K562 (cell line): ENCODE data around the gene VSIG4. TPM values are rescaled to one million over a fixed set of nuclear protein-coding genes. Genes with fewer than 3 reads are reported as not detected.

Experiments
- ATAC-seq: fragments of 200-7000 bp; cut with Tn5 transposase; 3 replicates; pipeline ENCODE4 v1.9.1; 2020; ENCODE audit warnings: moderate library complexity
- BruUV-seq: library from RNA; stranded (reverse); fragments of 400-500 nt; replicated peaks from 2 replicates; lab custom pipeline; 2021; lab: Mats Ljungman, UMichigan
- CTCF ChIA-PET: fragments of 300-600 bp; formaldehyde crosslinking; extraction: SDS; loops from one replicate; lab custom pipeline; 2021; ENCODE audit warnings: low intra/inter-chr PET ratio; lab: Yijun Ruan, JAX
- POLR2A ChIA-PET: fragments of 300-600, 350-650 bp; sonication (Branson Sonifier 250); formaldehyde crosslinking; extraction: SDS; loops from one replicate; lab custom pipeline; 2021; ENCODE audit warnings: antibody characterized with exemption, inconsistent platforms; lab: Yijun Ruan, JAX
- DNase-seq, 4 experiments: peaks; one replicate each; pipeline versions ENCODE4 v3.0.0 to v3.0.0-alpha.2; 2011 to 2018; ENCODE audit warnings: low spot score in 3 of 4, mixed read lengths in 3 of 4; ENCODE audit errors: extremely low read depth in 1 of 4
- FAIRE-seq: peaks from 2 replicates; lab custom pipeline; 2011; peaks lifted over from hg19 to GRCh38; lab: Jason Lieb, UNC
- H2AFZ ChIP-seq: 2 replicates; pipeline ENCODE4 v1.6.0; 2011; ENCODE audit warnings: low read depth, low read length, control low read depth, inconsistent platforms
- H3K27ac ChIP-seq: fragments of 200-600 bp; 3 replicates; pipeline ENCODE4 v1.8.0; 2011; ENCODE audit warnings: low read depth, mild to moderate bottlenecking, control low read depth, inconsistent platforms, low read length, moderate library complexity, mixed read lengths; ENCODE audit errors: extremely low read depth
- H3K27me3 ChIP-seq, 2 experiments: fragments of 300-600 bp in 1 of 2; 2 replicates in 1 of 2; 3 replicates in 1 of 2; pipeline versions ENCODE4 v1.6.0 to v1.8.0; 2011; ENCODE audit warnings: inconsistent platforms in 2 of 2, low read length in 2 of 2, mild to moderate bottlenecking in 1 of 2, mixed read lengths in 1 of 2, moderate library complexity in 1 of 2; ENCODE audit not compliant: control insufficient read depth in 2 of 2, insufficient read depth in 2 of 2
- H3K36me3 ChIP-seq: fragments of 300-600 bp; 3 replicates; pipeline ENCODE4 v1.8.0; 2011; ENCODE audit warnings: mild to moderate bottlenecking, low read length, inconsistent platforms; ENCODE audit not compliant: control insufficient read depth, insufficient read depth
- H3K4me1 ChIP-seq, 2 experiments: fragments of 200-600 bp in 1 of 2; replicated peaks in 1 of 2; 2 replicates in 1 of 2; 3 replicates in 1 of 2; pipeline versions ENCODE4 v1.5.1 to v1.8.0; 2011; ENCODE audit warnings: inconsistent platforms in 2 of 2, low read length in 2 of 2, mild to moderate bottlenecking in 1 of 2, mixed read lengths in 1 of 2, moderate library complexity in 1 of 2; ENCODE audit not compliant: control insufficient read depth in 2 of 2, insufficient read depth in 2 of 2
- H3K4me2 ChIP-seq: 2 replicates; pipeline ENCODE4 v1.6.1; 2011; ENCODE audit warnings: low read length, control low read depth, inconsistent platforms, mixed read lengths; ENCODE audit not compliant: insufficient read depth
- H3K4me3 ChIP-seq: fragments of 200-600 bp; sonication (generic), shearing (Covaris generic); 2 replicates; pipeline ENCODE4 v1.5.1; 2016; ENCODE audit warnings: control low read depth, inconsistent platforms
- H3K79me2 ChIP-seq: fragments of 200-600 bp; 3 replicates; pipeline ENCODE4 v1.8.0; 2011; ENCODE audit warnings: low read length, inconsistent platforms; ENCODE audit not compliant: control insufficient read depth, insufficient read depth
- H3K9ac ChIP-seq, 2 experiments: 2 replicates each; pipeline versions ENCODE4 v1.6.0 to v1.6.1; 2011; ENCODE audit warnings: low read depth in 2 of 2, low read length in 2 of 2, control low read depth in 1 of 2, inconsistent platforms in 1 of 2, mild to moderate bottlenecking in 1 of 2, mixed read lengths in 1 of 2; ENCODE audit not compliant: insufficient read depth in 1 of 2
- H3K9me1 ChIP-seq: one replicate; pipeline ENCODE4 v1.6.0; 2011; ENCODE audit warnings: inconsistent platforms, mild to moderate bottlenecking, low read length, moderate library complexity; ENCODE audit not compliant: control insufficient read depth, insufficient read depth
- H3K9me3 ChIP-seq: replicated peaks from 2 replicates; pipeline ENCODE4 v1.5.1; 2011; ENCODE audit warnings: low read depth, low read length, inconsistent platforms; ENCODE audit not compliant: control insufficient read depth, insufficient read depth
- H4K20me1 ChIP-seq: replicated peaks from 2 replicates; pipeline ENCODE4 v1.6.1; 2011; ENCODE audit warnings: low read length, inconsistent platforms, mixed read lengths; ENCODE audit not compliant: control insufficient read depth, insufficient read depth
- CBX3 ChIP-seq, 2 experiments: IDR thresholded peaks; 1 replicate in 1 of 2; 2 replicates in 1 of 2; pipeline ENCODE4 v1.6.1; 2012; ENCODE audit warnings: inconsistent platforms in 2 of 2, low read length in 2 of 2, borderline replicate concordance in 1 of 2, control low read depth in 1 of 2
- NR2C2 ChIP-seq, 2 experiments: fragments of 200-800 bp in 1 of 2; sonication (Bioruptor generic) in 1 of 2; sonication (generic) in 1 of 2; formaldehyde crosslinking in 1 of 2; IDR thresholded peaks; 2 replicates each; pipeline versions ENCODE4 v1.6.1 to v1.8.0; 2016 to 2022; ENCODE audit warnings: mild to moderate bottlenecking in 1 of 2, missing compliant biosample characterization in 1 of 2, missing genetic modification characterization in 1 of 2, missing genetic modification reagents in 1 of 2
- RFX1 ChIP-seq: fragments of 450-650 bp; IDR thresholded peaks from 2 replicates; pipeline ENCODE4 v1.6.1; 2016; ENCODE audit warnings: mild to moderate bottlenecking, moderate library complexity
- SNIP1 ChIP-seq: fragments of 450-650 bp; IDR thresholded peaks from 2 replicates; pipeline ENCODE4 v1.7.1; 2017; ENCODE audit warnings: low read depth, mild to moderate bottlenecking
- TAL1 ChIP-seq: fragments of 450-650 bp; IDR thresholded peaks from 2 replicates; pipeline ENCODE4 v1.6.1; 2016; ENCODE audit warnings: mild to moderate bottlenecking
- ZKSCAN8 ChIP-seq: fragments of 200-800 bp; sonication (Bioruptor generic); IDR thresholded peaks from 2 replicates; pipeline ENCODE4 v1.6.1; 2016; ENCODE audit warnings: missing genetic modification characterization, missing compliant biosample characterization
- WGBS: fragments of 100-300 bp; shearing (Covaris generic); methylation state at CpG from one replicate; pipeline ENCODE4 v1.1.6; 2016; ENCODE audit warnings: low coverage, mixed read lengths; ENCODE audit not compliant: insufficient coverage; ENCODE audit errors: missing lambda C conversion rate; 5-methylcytosine and 5-hydroxymethylcytosine counted together
- in situ Hi-C: fragments of 300-500 bp; cut with MboI; formaldehyde crosslinking; loops from 4 replicates; pipeline ENCODE4 v1.15.0; 2018; ENCODE audit warnings: inconsistent platforms, mixed read lengths
- intact Hi-C: fragments of 100-400 bp; cut with micrococcal nuclease; formaldehyde crosslinking; loops from 2 replicates; pipeline ENCODE4 v1.14.2; 2022
- polyA plus RNA-seq, 8 experiments: library from polyadenylated mRNA; depleted of rRNA in 4 of 8; stranded (reverse) in 5 of 8; unstranded in 3 of 8; fragments of >200 nt; fragmentation: Nextera tagmentation in 2 of 8; fragmentation: Illumina TruSeq in 1 of 8; extraction: Ambion mirVana in 2 of 8; extraction: Trizol in 1 of 8; gene quantifications; 2 replicates each; pipeline versions ENCODE4 v1.2.1 to v1.2.3, GENCODE V29; 2011 to 2014; ENCODE audit warnings: inconsistent platforms in 1 of 8, missing spikeins in 1 of 8
- total RNA-seq, 7 experiments: library from RNA; depleted of rRNA in 6 of 7; stranded (reverse); fragments of >200 nt in 6 of 7; fragmentation: Illumina TruSeq in 2 of 7; extraction: Trizol in 2 of 7; gene quantifications; 2 replicates each; pipeline versions ENCODE4 v1.2.1 to v1.2.3, GENCODE V29; 2011 to 2021; ENCODE audit warnings: low replicate concordance in 1 of 7
- TF ChIP-seq, protein P1 (sequence below): fragments of 250-450 bp; sonication (Bioruptor Pico); IDR thresholded peaks from 2 replicates; pipeline ENCODE4 v1.4.0; 2020; ENCODE audit warnings: mild to moderate bottlenecking, moderate library complexity
- TF ChIP-seq, protein P2 (sequence below): sonication (generic); IDR thresholded peaks from 2 replicates; pipeline ENCODE4 v1.6.1; 2016
- TF ChIP-seq, protein P3 (sequence below): fragments of 450-650 bp; conservative IDR thresholded peaks from 2 replicates; pipeline ENCODE4 v1.6.1; 2016; ENCODE audit warnings: missing genetic modification characterization, low read depth, mild to moderate bottlenecking, control low read depth, missing compliant biosample characterization
- TF ChIP-seq, protein P4 (sequence below): fragments of 450-650 bp; IDR thresholded peaks from 2 replicates; pipeline ENCODE4 v1.6.1; 2016

The VSIG4 gene
- total and polyA plus RNA-seq, 9 of the 15 experiments (the other 6 are each of a cell fraction or from before 2014, with no cell fraction given) = 0.22 to 1.6 (median 0.46) TPM; not detected in 1

DNA sequence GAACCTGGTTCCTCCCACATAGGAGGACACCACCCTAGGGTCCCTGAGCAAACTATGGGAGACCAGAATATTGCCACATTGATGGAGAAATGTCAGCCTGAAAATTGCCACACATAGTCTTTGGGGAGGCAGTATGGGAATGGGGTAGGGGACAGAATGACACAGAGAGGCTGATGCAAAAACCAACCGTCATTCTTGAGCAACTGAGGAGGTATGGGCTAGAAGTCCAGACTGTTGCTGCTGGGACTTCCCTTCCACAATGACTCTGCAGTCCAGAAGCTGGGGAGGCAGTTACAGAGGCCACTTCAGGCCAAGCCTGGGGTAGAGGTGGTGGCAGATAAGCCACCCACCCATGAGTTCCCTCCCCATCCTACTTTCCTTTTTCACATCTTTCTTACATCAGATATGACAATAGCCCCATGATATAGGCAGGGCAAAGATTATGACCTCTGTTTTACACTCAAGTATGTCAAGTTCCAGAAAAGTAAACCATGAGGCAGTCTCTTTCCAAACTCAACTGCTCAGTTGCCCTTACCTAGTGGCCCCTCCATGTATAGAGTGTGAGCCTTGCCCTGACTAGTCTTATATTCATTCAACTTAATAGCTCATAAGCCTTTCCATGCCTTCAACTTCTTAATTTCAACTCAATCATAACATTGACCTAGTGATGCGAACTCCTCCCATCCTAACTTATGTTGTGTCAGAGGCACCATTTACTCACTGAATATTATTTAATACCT lies 41.7 kb downstream of the VSIG4 start (continued):
- TF ChIP-seq, protein P1, sequence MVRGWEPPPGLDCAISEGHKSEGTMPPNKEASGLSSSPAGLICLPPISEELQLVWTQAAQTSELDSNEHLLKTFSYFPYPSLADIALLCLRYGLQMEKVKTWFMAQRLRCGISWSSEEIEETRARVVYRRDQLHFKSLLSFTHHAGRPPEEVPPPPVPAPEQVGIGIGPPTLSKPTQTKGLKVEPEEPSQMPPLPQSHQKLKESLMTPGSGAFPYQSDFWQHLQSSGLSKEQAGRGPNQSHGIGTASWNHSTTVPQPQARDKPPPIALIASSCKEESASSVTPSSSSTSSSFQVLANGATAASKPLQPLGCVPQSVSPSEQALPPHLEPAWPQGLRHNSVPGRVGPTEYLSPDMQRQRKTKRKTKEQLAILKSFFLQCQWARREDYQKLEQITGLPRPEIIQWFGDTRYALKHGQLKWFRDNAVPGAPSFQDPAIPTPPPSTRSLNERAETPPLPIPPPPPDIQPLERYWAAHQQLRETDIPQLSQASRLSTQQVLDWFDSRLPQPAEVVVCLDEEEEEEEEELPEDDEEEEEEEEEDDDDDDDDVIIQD = no peak
- TF ChIP-seq, all 486 proteins: peak for 165

DNA sequence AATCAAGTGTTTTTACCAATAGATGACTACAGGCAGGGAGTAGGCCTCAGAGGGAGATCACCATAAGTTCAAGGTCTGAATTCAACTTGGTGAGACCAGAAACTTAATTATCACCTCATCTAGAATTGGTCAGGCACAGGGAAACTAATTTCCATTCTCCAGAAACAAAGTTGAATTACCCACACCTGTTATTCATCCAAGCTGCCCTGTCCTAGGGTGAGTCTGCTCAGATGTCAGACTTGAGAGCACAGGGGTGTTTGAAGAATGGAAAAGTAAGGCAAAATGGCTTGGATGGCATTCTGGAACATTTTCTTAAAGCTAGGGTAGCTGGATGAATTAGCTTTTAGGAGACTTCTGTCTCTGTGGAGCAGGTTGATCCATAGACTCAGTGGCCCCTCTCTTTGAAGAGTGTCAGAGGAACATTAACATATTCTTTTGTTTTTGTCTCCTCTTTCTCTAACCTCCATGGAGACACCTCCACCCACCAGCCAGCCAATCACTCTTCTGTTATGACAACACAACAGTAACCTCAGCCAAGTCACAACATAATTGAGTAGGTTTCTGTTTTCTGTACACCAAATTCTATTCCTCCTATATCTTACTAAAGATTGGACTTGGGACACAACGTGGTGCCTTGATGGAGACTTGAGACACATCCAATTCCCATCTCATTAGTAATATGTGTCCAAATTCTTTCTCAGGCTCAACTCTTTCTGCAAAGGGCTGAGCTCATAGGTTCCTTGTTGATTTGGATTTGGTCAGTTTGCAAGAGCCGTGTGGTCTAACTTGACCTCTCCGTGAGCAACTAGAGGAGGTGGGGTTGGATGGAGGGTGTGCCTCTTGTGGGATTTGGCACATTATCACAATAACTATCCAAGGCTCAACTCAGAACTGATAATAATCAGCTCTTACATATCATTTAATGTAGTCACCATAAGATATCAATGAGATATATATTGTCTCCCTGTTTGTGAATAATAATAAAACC lies 45.1 kb downstream of the VSIG4 start:
- Histone ChIP-seq H3K4me1 (peaks cover 5 to 84% of the 10 kb centered on the region in 2 experiments; a peak in 4 of 5 replicates), H3K4me3 (no peak overlapping the region), H3K36me3 (peaks cover 4% of the 10 kb centered on the region; the same call in 1 of the 3 replicates), H3K27ac (peak overlapping the region; percentile 99), H3K9me3 (no peaks in the 10 kb centered on the region; the same call in 1 of the 2 replicates), H4K20me1 (no peaks in the 10 kb centered on the region), H3K9me1 (no peaks in the 10 kb centered on the region), H3K4me2 (no peak overlapping the region), H2AFZ (peak overlapping the region; percentile 73), H3K79me2 (peaks cover 24% of the 10 kb centered on the region), H3K27me3 (no peaks in the 10 kb centered on the region), H3K9ac (peak overlapping the region in 1 of 2 experiments; percentile 52; a peak in 2 of 4 replicates)
- DNase-seq = peak in 1 of 4 experiments; percentile 59
- intact Hi-C loops (no loop called here), in situ Hi-C loops (no loop called here)
- CTCF ChIA-PET = no interaction called here
- WGBS = 6% methylated on average over 3 of the region's 3 CpGs
- POLR2A ChIA-PET = interaction anchor here (0.6 to 1.7 kb wide), 3 partner anchors 11 to 27 kb away, joined by 3 to 11 read pairs (median 5); no protein-coding TSS in a partner anchor
- no TSS peak for BruUV-seq
- FAIRE-seq = peak; percentile 74
- ATAC-seq = no peak
- TF ChIP-seq CBX3 (IDR thresholded peaks at IDR 0.05; ENCODE audit: borderline replicate concordance in 1 of 2, low read length in 2 of 2) (no peak), RFX1 (0 out of 2 replicates have a peak, but pooled peaks have one; percentile 10), TAL1 (no peak), SNIP1 (no peak), ZKSCAN8 (CRISPR knock-in tag) (no peak), NR2C2 (CRISPR knock-in tag; IDR thresholded peaks at IDR 0.05) (no peak), NR2C2 (tag; IDR thresholded peaks at IDR 0.05) (peak; percentile 12; the same call in 1 of the 2 replicates)
- TF ChIP-seq, protein P2, sequence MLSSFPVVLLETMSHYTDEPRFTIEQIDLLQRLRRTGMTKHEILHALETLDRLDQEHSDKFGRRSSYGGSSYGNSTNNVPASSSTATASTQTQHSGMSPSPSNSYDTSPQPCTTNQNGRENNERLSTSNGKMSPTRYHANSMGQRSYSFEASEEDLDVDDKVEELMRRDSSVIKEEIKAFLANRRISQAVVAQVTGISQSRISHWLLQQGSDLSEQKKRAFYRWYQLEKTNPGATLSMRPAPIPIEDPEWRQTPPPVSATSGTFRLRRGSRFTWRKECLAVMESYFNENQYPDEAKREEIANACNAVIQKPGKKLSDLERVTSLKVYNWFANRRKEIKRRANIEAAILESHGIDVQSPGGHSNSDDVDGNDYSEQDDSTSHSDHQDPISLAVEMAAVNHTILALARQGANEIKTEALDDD = peak; percentile 67
- TF ChIP-seq, protein P3, sequence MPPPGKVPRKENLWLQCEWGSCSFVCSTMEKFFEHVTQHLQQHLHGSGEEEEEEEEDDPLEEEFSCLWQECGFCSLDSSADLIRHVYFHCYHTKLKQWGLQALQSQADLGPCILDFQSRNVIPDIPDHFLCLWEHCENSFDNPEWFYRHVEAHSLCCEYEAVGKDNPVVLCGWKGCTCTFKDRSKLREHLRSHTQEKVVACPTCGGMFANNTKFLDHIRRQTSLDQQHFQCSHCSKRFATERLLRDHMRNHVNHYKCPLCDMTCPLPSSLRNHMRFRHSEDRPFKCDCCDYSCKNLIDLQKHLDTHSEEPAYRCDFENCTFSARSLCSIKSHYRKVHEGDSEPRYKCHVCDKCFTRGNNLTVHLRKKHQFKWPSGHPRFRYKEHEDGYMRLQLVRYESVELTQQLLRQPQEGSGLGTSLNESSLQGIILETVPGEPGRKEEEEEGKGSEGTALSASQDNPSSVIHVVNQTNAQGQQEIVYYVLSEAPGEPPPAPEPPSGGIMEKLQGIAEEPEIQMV (tag) = no peak
- TF ChIP-seq, protein P4, sequence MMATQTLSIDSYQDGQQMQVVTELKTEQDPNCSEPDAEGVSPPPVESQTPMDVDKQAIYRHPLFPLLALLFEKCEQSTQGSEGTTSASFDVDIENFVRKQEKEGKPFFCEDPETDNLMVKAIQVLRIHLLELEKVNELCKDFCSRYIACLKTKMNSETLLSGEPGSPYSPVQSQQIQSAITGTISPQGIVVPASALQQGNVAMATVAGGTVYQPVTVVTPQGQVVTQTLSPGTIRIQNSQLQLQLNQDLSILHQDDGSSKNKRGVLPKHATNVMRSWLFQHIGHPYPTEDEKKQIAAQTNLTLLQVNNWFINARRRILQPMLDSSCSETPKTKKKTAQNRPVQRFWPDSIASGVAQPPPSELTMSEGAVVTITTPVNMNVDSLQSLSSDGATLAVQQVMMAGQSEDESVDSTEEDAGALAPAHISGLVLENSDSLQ = peak; percentile 34
